ENCODE results near the gene GRPR. TPM values are rescaled to one million over a fixed set of nuclear protein-coding genes. Genes with fewer than 3 reads are reported as not detected.

GRPR gene
- total and polyA plus RNA-seq, 7 donors: 0.19 to 2.8 (median 0.83) TPM; not detected in 2

GRCh38 chrX:16199343-16199742 lies 76.0 kb downstream of the GRPR start:
- H3K27me3 ChIP-seq: no peaks in the 10 kb centered on the region
- H3K4me3 ChIP-seq: no peak overlapping the region
- DNase-seq: no peak
- H3K27ac ChIP-seq: no peak overlapping the region
- H3K9me3 ChIP-seq: no peaks in the 10 kb centered on the region
- no peaks in the 10 kb centered on the region for H3K36me3 ChIP-seq
- 81 to 83% methylated on average over 1 of the region's 1 CpG for WGBS, 2 donors
- intact Hi-C loops (cut with DNase I): no loop called here
- no peaks in the 10 kb centered on the region for H3K4me1 ChIP-seq
- TF ChIP-seq POLR2AphosphoS5 (IDR thresholded peaks at IDR 0.05): no peak
- no peak for TF ChIP-seq CTCF (IDR thresholded peaks at IDR 0.05)
- TF ChIP-seq POLR2A (IDR thresholded peaks at IDR 0.05): no peak
- TF ChIP-seq EP300 (IDR thresholded peaks at IDR 0.05): no peak

- no peaks in the 10 kb centered on the region for H3K27me3 ChIP-seq
- no peaks in the 10 kb centered on the region for H3K36me3 ChIP-seq
- intact Hi-C loops (cut with DNase I): no loop called here
- no peaks in the 10 kb centered on the region for H3K4me1 ChIP-seq
- no peak overlapping the region for H3K4me3 ChIP-seq
- no peak for DNase-seq
- TF ChIP-seq CTCF (IDR thresholded peaks at IDR 0.05) (no peak), POLR2AphosphoS5 (IDR thresholded peaks at IDR 0.05) (no peak), EP300 (IDR thresholded peaks at IDR 0.05) (no peak), POLR2A (IDR thresholded peaks at IDR 0.05) (no peak)
- no peaks in the 10 kb centered on the region for H3K9me3 ChIP-seq
- 14 to 60% methylated on average over 4 of the region's 4 CpGs for WGBS, 2 donors
- H3K27ac ChIP-seq: no peak overlapping the region
These were observed 79.6 kb downstream of the GRPR start for GRCh38 chrX:16202943-16203342.

Other genes with a start within 250 kb of the GRPR start
- under 1 TPM in 1 of 4 donors, not detected in 3; 0.66 TPM for gene MAGEB17, start 43.9 kb downstream of the GRPR start, total RNA-seq
- gene MAGEB17, start 43.9 kb downstream of the GRPR start, polyA plus RNA-seq: under 1 TPM in 2 of 3 donors, not detected in 1; 0.04 to 0.60 TPM